H9 (cell line): Measurements from ENCODE around the gene TBXA2R. TPM values are rescaled to one million over a fixed set of nuclear protein-coding genes. Genes with fewer than 3 reads are reported as not detected.

ENCODE experiments used
- DNase-seq: peaks from one replicate; pipeline ENCODE4 v3.0.0-alpha.2; 2017
- H2AFZ ChIP-seq: one replicate; pipeline ENCODE4 v1.6.1; 2013; ENCODE audit warnings: mild to moderate bottlenecking, low read length, control low read depth, moderate library complexity
- H2AK5ac ChIP-seq: 2 replicates; pipeline ENCODE4 v1.6.1; 2013; ENCODE audit warnings: low read length, control low read depth, mixed read lengths; ENCODE audit not compliant: insufficient read length
- H2BK120ac ChIP-seq: one replicate; pipeline ENCODE4 v1.6.1; 2013; ENCODE audit warnings: low read depth, mild to moderate bottlenecking, low read length, control low read depth, inconsistent platforms; ENCODE audit not compliant: poor library complexity, severe bottlenecking
- H2BK12ac ChIP-seq: 2 replicates; pipeline ENCODE4 v1.6.1; 2013; ENCODE audit warnings: low read length, control low read depth, mixed read lengths, low read depth; ENCODE audit not compliant: insufficient read length
- H2BK15ac ChIP-seq: 2 replicates; pipeline ENCODE4 v1.6.1; 2013; ENCODE audit warnings: low read depth, low read length, control low read depth
- H2BK20ac ChIP-seq: one replicate; pipeline ENCODE4 v1.6.1; 2013; ENCODE audit warnings: low read depth, mild to moderate bottlenecking, low read length, control low read depth, inconsistent platforms; ENCODE audit not compliant: poor library complexity, severe bottlenecking
- H2BK5ac ChIP-seq: 2 replicates; pipeline ENCODE4 v1.6.1; 2013; ENCODE audit warnings: low read length, control low read depth, mixed read lengths; ENCODE audit not compliant: insufficient read length
- H3K14ac ChIP-seq: 2 replicates; pipeline ENCODE4 v1.6.1; 2013; ENCODE audit warnings: low read length, control low read depth; ENCODE audit not compliant: insufficient read depth
- H3K18ac ChIP-seq: 2 replicates; pipeline ENCODE4 v1.6.1; 2013; ENCODE audit warnings: low read depth, mild to moderate bottlenecking, mixed read lengths, low read length, control low read depth; ENCODE audit not compliant: insufficient read length
- H3K23ac ChIP-seq: 2 replicates; pipeline ENCODE4 v1.6.1; 2013; ENCODE audit warnings: low read length, control low read depth, mixed read lengths, low read depth; ENCODE audit not compliant: insufficient read length
- H3K23me2 ChIP-seq: 2 replicates; pipeline ENCODE4 v1.6.1; 2013; ENCODE audit warnings: low read depth, mild to moderate bottlenecking, mixed read lengths, low read length, control low read depth; ENCODE audit not compliant: insufficient read length, poor library complexity, severe bottlenecking
- H3K27ac ChIP-seq: 2 replicates; pipeline ENCODE4 v1.5.1; 2013; ENCODE audit warnings: low read length, control low read depth, mixed read lengths, low read depth; ENCODE audit not compliant: insufficient read length
- H3K27me3 ChIP-seq: 2 replicates; pipeline ENCODE4 v1.6.1; 2013; ENCODE audit warnings: low read length, control low read depth, inconsistent platforms; ENCODE audit not compliant: insufficient read depth
- H3K4ac ChIP-seq: 2 replicates; pipeline ENCODE4 v1.6.1; 2013; ENCODE audit warnings: low read depth, mild to moderate bottlenecking, control low read depth, inconsistent platforms, low read length, moderate library complexity
- H3K4me1 ChIP-seq: 2 replicates; pipeline ENCODE4 v1.6.1; 2013; ENCODE audit warnings: low read length, control low read depth, inconsistent platforms; ENCODE audit not compliant: insufficient read depth
- H3K4me2 ChIP-seq: 2 replicates; pipeline ENCODE4 v1.6.1; 2013; ENCODE audit warnings: low read length, control low read depth, mixed read lengths; ENCODE audit not compliant: insufficient read length, insufficient read depth
- H3K56ac ChIP-seq: 2 replicates; pipeline ENCODE4 v1.6.1; 2013; ENCODE audit warnings: low read depth, mild to moderate bottlenecking, mixed read lengths, low read length, control low read depth; ENCODE audit not compliant: insufficient read length
- H3K79me1 ChIP-seq: 2 replicates; pipeline ENCODE4 v1.6.1; 2013; ENCODE audit warnings: low read depth, mild to moderate bottlenecking, moderate library complexity, low read length, control low read depth, inconsistent platforms; ENCODE audit not compliant: insufficient read depth, poor library complexity, severe bottlenecking
- H3K79me2 ChIP-seq: 2 replicates; pipeline ENCODE4 v1.6.1; 2013; ENCODE audit warnings: low read length, control low read depth, inconsistent platforms; ENCODE audit not compliant: insufficient read depth
- H3K9ac ChIP-seq: 2 replicates; pipeline ENCODE4 v1.6.1; 2013; ENCODE audit warnings: low read length, control low read depth, mixed read lengths; ENCODE audit not compliant: insufficient read length; ENCODE audit errors: extremely low read depth
- H3K9me3 ChIP-seq: one replicate; pipeline ENCODE4 v1.6.1; 2013; ENCODE audit warnings: low read depth, low read length, inconsistent platforms; ENCODE audit not compliant: control insufficient read depth
- H3T11ph ChIP-seq: one replicate; pipeline ENCODE4 v1.6.1; 2013; ENCODE audit warnings: mild to moderate bottlenecking, low read length, control low read depth, inconsistent platforms
- H4K20me1 ChIP-seq: one replicate; pipeline ENCODE4 v1.6.1; 2013; ENCODE audit not compliant: control insufficient read depth, insufficient read length, insufficient read depth
- H4K5ac ChIP-seq: 2 replicates; pipeline ENCODE4 v1.6.1; 2013; ENCODE audit warnings: low read depth, mild to moderate bottlenecking, mixed read lengths, low read length, control low read depth; ENCODE audit not compliant: insufficient read length
- H4K8ac ChIP-seq: replicated peaks from 2 replicates; pipeline ENCODE4 v1.6.1; 2013; ENCODE audit warnings: low read length, control low read depth, mixed read lengths, low read depth; ENCODE audit not compliant: insufficient read length
- H4K91ac ChIP-seq: 2 replicates; pipeline ENCODE4 v1.6.1; 2013; ENCODE audit warnings: low read depth, mild to moderate bottlenecking, moderate library complexity, mixed read lengths, low read length, control low read depth; ENCODE audit not compliant: insufficient read length
- H3K27ac Mint-ChIP-seq, 3 experiments: 2 replicates in 2 of 3; 3 replicates in 1 of 3; pipeline ENCODE4 v1.8.0; 2020 to 2021; ENCODE audit warnings: mixed read lengths in 3 of 3, mild to moderate bottlenecking in 1 of 3, moderate library complexity in 1 of 3
- H3K27me3 Mint-ChIP-seq: 2 replicates; pipeline ENCODE4 v1.8.0; 2021; ENCODE audit warnings: low read depth, mild to moderate bottlenecking, moderate library complexity, mixed read lengths
- H3K36me3 Mint-ChIP-seq, 3 experiments: 2 replicates in 2 of 3; 3 replicates in 1 of 3; pipeline ENCODE4 v1.8.0; 2020 to 2021; ENCODE audit warnings: low read depth in 3 of 3, mixed read lengths in 3 of 3; ENCODE audit not compliant: insufficient read depth in 1 of 3
- H3K4me1 Mint-ChIP-seq, 2 experiments: 2 replicates each; pipeline ENCODE4 v1.8.0; 2020; ENCODE audit warnings: mixed read lengths in 2 of 2
- H3K4me3 Mint-ChIP-seq, 2 experiments: 2 replicates in 1 of 2; 3 replicates in 1 of 2; pipeline ENCODE4 v1.8.0; 2020 to 2021; ENCODE audit warnings: mild to moderate bottlenecking in 2 of 2, mixed read lengths in 2 of 2, moderate library complexity in 1 of 2
- H3K9me3 Mint-ChIP-seq, 2 experiments: 2 replicates in 1 of 2; 3 replicates in 1 of 2; pipeline ENCODE4 v1.8.0; 2020; ENCODE audit warnings: mild to moderate bottlenecking in 2 of 2, mixed read lengths in 2 of 2, moderate library complexity in 1 of 2
- CTCF ChIP-seq: fragments of 200-600 bp; sonication (generic); conservative IDR thresholded peaks from 3 replicates; pipeline ENCODE4 v1.8.0; 2021; ENCODE audit warnings: antibody characterized with exemption, mild to moderate bottlenecking
- WGBS: extraction: QIAGEN DNeasy Blood & Tissue Kit; methylation state at CpG from one replicate; pipeline ENCODE4 v1.1.7; 2013; ENCODE audit warnings: missing lambda C conversion rate, low lambda C conversion rate, mixed read lengths; ENCODE audit not compliant: insufficient read length; ENCODE audit errors: extremely low coverage; 5-methylcytosine and 5-hydroxymethylcytosine counted together
- total RNA-seq: library from RNA; stranded (reverse); gene quantifications from 2 replicates; pipeline ENCODE4 v1.2.1, GENCODE V29; 2021

The TBXA2R gene
- total RNA-seq, 1 experiment from 2014 or later = 0.63 TPM

GRCh38 chr19:3646336-3647092 is 39.8 kb upstream of the TBXA2R start:
- Histone ChIP-seq H3K23me2 (no peaks in the 10 kb centered on the region), H3K27ac (no peak overlapping the region), H3K4ac (no peak overlapping the region), H4K20me1 (peaks cover 3% of the 10 kb centered on the region), H3K23ac (no peak overlapping the region), H3K18ac (no peak overlapping the region), H3K14ac (no peak overlapping the region), H3K9me3 (no peaks in the 10 kb centered on the region), H3K79me1 (no peaks in the 10 kb centered on the region), H3K27me3 (no peaks in the 10 kb centered on the region), H3K4me2 (no peak overlapping the region), H2BK5ac (no peak overlapping the region), H3K56ac (no peak overlapping the region), H2BK120ac (no peak overlapping the region), H2BK15ac (no peak overlapping the region), H2AK5ac (no peak overlapping the region), H3K79me2 (no peaks in the 10 kb centered on the region), H2BK20ac (no peak overlapping the region), H4K91ac (no peak overlapping the region), H2BK12ac (no peak overlapping the region), H4K5ac (no peak overlapping the region), H3K4me1 (no peaks in the 10 kb centered on the region), H2AFZ (no peak overlapping the region), H3T11ph (no peak overlapping the region), H4K8ac (no peak overlapping the region), H3K9ac (no peak overlapping the region)
- no CpG with 5 or more reads among the region's 23 CpGs for WGBS
- Mint-ChIP-seq H3K4me3 (no peak overlapping the region), H3K4me1 (no peaks in the 10 kb centered on the region), H3K36me3 (peaks cover 2 to 22% (median 21%) of the 10 kb centered on the region in 3 experiments; a peak in 6 of 7 replicates), H3K9me3 (no peaks in the 10 kb centered on the region; a peak in 1 of 5 replicates), H3K27me3 (no peaks in the 10 kb centered on the region), H3K27ac (no peak overlapping the region; a peak in 1 of 7 replicates)
- DNase-seq = no peak
- no peak for TF ChIP-seq CTCF
